GM18951 (cell line): ENCODE data around the gene CACTIN.

Experiments used
- POLR2A ChIP-seq: IDR thresholded peaks from 4 replicates; pipeline ENCODE4 v1.6.1; 2011; ENCODE audit warnings: mild to moderate bottlenecking; ENCODE audit not compliant: insufficient read length, insufficient read depth; ENCODE audit errors: extremely low read depth
- in situ Hi-C: fragments of 300-500 bp; cut with MboI; formaldehyde crosslinking; loops from one replicate; pipeline ENCODE4 v1.12.0; 2022; ENCODE audit warnings: low sequenced_read_pairs, mixed read lengths, inconsistent platforms; ENCODE audit not compliant: unreplicated experiment

Gene CACTIN

DNA sequence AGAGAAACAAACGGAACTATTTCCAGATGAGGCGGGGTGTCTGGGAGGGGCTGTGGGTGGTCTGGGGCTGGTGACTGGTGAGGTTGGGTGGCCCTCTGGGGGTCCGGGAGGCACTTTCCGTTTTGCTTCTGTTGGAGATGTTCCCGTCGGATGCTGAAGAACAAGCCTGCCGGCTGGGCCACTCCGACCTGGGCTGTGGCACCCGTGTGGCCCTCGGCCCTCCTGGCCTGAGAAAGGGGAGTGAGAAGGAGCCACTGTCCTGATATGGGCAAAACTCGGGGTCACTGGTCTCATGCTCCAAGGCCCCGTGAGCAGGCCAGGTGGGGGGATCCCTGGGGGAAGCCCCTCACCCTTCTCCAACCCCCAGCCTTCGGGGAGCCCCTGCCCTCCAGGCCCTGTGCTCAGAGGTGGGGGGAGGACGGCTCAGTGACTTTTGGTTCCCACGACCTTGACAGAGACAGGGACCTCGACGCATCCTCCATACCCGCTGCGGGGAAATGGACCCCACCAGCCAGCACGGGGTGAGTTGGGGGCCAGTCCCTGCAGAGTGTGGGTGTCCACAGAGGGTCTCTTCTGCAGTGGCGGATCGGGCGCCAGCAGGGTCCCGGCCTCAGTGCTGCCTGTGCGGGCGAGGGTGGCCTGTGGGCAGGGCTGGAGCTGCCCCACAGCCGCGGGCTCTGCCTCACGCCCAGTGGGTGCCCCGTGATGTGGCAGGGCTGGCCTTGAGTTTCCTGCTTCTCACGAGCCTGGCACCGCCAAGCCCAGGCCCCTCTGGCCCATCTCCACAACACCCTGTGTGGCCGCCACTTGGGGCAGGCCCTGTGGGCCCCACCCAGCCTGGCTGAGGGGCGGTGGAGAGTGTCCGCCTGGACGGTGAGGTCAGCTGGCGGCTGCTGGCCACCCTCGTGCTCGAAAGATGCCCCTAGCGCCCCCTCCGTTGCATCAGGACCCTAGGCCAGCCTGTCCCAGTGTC lies 15.6 kb downstream of the CACTIN start:
- TF ChIP-seq POLR2A: no peak
- in situ Hi-C loops: no loop called here

DNA sequence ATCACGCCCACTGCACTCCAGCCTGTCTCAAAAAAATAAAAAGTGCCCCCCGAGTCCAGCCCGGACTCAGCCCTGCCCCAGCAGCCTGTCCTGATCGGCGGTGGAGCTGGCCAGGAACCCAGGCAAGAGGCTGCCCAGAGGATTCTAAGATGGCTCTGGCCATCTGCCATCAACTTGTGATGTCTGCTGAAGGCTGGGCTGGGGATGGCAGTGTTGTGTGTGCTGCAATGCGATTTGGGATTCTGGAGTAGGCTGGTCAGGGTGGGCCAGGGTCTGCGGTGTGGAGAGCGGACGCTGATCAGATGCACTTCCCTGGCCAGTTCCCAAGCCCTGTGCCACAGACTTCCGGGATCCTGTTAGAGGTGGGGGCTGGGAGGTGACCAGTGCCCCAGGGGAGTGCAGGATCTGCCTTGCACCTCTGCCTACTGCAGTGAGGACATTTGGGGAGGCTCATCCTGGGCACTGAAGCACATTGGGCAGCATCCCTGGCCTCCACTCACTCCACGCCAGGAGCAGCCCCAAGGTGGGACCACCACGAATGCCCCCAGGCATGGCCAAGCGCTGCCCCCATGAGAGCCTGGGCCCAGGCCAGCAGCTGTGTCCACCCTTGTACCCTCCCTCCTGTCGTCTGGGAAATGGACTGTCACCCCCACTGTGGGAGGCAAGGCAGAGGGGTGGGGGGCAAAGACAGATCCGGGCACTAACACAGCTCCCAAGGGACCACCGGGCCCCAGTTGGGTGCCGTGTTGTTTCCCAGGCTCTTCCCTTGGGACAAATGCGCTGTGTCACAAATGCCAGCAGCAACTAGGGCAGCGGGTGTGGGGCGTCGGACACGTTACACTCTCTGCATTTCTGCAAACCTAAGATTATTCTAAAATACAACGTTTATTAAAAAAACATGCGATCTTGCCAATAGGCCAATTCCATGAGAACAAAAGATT lies 16.5 kb downstream of the CACTIN start:
- in situ Hi-C loops: no loop called here
- TF ChIP-seq POLR2A: no peak

DNA sequence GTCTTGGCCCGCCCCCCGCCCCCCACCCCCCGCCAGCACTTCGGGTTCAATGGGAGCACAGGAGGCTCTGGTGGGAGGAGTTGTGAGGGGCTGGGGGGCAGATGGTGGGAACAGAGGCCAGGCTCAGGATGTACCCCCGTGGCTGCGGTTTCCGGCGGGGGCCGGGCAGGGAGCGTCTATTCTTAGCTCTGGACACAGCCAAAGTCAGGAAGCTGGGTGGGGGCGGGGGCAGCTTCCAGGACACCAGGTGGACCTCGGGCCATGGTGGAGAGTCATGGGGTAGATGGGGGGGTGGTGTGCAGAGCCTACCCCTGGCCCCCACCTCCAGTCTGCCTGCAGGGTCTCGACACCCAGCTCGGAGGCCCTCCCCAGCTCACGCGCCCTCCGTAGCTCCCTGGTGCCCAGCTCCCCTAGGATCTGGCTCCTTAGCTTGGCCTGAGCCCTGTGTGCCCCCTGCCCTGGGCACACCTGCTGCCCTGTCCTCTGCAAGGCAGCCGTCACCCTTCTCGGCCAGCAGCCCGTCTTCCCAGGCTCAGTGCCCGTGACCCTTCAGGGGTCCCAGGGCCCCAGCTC lies 17.8 kb downstream of the CACTIN start:
- in situ Hi-C loops: no loop called here
- no peak for TF ChIP-seq POLR2A

DNA sequence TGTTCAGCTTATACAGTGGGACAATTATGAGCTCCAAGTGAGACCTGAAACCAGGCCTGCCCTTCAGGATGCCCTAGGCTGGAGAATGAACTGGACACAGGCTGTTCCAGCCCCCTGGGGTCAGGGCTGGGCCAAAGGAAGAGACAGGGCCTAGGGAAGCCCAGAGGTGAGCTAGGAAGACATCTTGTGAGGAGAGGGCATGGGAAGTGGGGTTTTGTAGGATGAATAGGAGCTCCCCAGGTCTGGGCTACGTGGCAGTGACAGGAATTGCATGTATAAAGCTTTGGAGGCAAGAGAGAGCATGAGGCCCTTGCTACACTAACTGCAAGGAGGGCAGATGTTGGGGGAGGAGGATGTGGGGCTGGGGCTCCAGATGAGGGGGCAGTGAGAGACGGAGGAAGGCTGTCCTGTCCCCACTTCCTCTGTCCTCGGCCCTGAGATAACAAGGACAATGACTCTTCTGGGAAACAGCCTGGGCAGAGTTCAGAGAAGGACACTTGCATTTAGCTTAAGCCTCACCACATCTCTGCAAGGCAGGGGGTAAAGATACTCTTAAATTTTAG lies 18.4 kb downstream of the CACTIN start:
- in situ Hi-C loops: no loop called here
- TF ChIP-seq POLR2A: no peak

DNA sequence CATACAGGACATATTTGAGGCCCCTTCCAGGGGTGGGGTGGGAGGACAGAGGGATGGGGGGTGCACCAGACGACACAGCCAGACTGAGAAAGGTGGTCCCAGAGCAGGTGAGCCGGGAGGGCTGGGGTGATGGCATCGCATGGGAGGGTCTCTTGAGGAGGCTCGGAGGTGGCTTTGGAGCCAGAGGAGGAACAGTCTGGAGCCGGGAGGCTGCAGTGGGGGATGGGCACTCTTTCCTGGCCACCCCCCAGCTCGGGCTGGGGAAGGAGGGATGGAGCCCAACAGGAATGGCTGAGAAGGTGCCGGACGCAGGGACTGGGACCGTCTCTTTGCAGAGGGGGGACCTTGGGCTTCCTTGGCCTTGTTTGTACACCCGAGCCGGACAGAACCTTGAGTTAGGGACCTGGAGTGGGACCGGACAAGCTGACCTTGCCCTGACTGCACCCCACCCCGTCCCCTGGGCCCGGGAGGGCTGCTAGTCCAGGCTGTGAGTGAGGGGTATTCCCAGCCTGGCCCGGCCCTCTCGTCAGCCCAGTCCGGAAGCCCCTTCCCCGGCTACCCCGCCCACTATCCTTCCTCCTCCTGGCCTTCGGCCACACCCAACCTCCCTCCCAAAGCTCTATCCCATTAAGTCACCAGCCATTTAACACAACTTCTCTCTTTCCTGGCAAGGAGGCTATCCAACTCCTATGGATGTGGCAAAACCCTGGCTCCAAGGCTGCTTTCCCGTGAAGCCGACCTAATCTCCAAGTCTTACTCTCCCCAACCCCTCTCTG lies 19.1 kb downstream of the CACTIN start:
- in situ Hi-C loops: no loop called here
- TF ChIP-seq POLR2A: no peak

DNA sequence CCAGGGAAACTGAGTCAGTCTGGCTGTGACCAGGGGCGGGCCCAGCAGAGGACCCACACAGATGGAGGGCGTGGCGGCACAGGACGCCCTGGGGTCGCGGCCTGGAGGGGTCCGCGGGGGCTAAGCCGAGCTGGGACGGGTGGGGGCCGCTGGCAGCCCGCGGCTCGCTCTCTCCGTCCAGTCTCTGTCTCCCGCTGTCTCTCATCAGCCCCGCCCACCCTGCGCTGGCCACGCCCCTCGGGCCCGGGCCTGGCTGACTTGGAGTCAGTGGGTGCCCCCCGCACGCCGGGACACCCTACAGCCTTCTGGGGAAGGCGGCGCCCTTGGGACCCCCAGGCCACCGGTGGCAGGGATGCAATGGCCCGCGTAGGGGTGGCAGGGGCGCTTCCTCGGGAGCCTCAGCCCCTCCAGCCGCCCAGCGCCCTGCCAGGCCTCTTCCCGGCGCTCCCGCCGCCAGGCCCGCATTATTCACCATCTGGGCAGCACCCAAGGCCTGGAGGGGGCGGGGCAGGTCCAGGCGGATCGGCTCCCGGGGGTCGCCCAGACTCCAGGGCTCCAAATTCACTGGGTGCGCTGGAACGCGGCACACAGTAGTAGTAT lies 19.8 kb downstream of the CACTIN start, which contains the start of gene TBXA2R:
Gene TBXA2R (minus strand): TSS at position 186 of the 600 bp plus-strand sequence. CDS start 6,241 bp downstream, outside the sequence.
- in situ Hi-C loops: no loop called here
- no peak for TF ChIP-seq POLR2A

DNA sequence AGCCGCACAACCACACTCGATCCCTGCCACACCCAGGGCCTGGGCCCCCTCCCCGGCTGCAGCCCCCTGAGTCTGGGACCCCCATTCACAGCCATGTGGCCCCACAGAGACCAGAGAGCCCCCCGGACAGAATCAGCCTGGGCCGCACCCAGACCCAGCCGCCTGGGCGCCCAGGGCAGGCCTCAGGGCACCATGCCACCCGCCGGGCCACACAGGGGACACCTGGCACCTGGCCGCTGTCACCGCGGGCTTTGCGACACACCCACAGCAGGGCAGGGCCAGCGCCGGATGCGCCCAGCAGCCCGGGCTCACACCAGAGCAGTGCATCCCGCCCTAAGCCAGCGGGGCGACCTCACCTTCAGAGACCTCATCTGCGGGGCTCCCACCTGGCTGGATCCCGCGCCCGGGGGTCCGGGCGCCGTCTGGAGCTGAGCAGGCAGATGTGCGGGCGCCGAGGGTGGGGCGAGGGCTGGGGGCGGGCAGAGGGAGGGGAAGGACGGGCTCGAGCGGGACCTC lies 20.4 kb downstream of the CACTIN start:
- in situ Hi-C loops: no loop called here

DNA sequence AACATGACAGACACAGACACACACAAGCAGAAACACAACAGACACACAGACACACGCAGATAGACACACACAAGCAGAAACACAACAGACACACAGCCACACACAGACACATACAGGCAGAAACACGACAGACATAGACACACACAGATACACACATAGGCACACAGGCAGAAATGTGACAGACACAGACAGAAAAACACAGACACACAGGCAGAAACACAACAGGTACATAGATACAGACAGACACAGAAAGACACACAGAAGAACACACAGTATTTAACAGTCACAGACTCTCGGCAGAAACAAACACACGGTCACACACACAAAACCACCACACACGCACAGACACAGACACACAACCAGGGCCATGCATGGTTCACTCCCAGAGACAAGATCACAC lies 20.8 kb downstream of the CACTIN start:
- no peak for TF ChIP-seq POLR2A
- in situ Hi-C loops: no loop called here

More for the DNA sequence above, 20.4 kb downstream of the CACTIN start:
- no peak for TF ChIP-seq POLR2A

DNA sequence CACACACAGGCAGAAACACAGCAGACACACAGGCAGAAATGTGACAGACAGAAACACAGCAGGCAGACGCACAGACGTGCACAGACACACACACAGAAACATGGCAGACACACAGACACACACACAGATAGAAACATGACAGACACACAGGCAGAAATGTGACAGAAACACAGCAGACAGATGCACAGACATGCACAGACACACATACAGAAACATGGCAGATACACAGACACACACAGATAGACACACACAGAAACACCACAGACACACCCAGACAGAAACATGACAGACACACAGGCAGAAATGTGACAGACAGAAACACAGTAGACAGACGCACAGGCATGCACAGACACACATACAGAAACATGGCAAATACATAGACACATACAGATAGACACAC lies 21.2 kb downstream of the CACTIN start:
- in situ Hi-C loops: no loop called here
- no peak for TF ChIP-seq POLR2A

DNA sequence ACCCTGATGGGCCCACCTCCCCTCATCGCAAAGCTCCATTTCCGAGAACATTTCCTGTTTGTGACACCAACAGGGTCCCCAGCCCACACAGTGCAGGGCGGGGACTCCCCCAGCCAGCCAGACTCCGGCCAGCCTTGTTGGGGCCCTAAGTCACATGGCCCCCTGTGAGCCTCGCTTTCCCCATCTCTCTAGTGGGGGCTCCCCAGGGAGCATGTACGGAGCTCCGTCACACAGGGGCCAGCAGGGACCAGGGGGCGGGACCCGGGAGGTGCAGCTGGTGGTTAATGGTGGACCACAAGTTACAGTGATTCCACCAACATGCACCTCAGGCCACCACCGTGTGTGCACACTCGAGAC lies 21.6 kb downstream of the CACTIN start:
- in situ Hi-C loops: no loop called here
- no peak for TF ChIP-seq POLR2A

DNA sequence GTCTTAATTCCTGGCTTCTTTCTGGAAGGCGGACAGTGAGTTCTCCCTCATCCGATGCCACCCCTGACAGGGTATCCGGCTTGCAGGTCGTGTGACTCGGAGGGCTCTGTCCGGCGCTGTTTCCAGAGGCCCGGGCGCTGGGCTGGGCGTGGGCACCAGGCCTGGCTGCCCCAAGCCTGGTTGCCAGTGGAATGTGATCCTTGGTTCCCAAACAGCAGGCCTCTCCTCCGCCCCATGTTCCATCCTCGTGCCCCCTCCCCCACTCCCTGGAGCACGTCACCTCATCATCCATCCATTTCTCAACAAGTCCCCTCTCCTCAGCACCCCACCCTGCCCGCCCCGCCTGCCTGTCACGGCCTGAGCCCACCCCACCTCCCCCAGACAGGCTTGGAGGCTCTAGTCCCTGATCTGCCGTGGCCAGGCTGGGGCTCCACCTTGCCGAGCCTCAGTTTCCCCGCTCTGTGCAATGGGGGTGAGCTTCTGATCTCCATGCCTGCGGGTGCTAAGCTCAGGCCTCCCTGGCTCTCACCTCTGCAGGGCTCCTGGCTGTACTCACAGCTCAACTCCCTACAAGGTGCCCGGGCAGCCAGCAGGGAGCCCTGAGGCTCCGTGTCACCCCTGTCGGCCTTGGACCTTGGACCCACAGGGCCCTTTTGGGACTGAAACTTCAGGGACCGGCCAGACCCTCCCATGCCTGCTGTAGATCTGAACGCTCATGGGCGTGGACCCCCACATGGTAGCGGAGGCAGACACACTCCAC lies 22.2 kb downstream of the CACTIN start:
- in situ Hi-C loops: no loop called here
- TF ChIP-seq POLR2A: no peak
